ENCODE measurements around the gene HMCN1.
A peak's percentile ranks its signal among the peaks of the same experiment; 100 is the strongest.

Gene HMCN1

GRCh38 chr1:186042230-186042629, 308.0 kb downstream of the HMCN1 start:
- no peak for DNase-seq

- no peak for DNase-seq
Observed at GRCh38 chr1:186043296-186043695, 309.1 kb downstream of the HMCN1 start.

GRCh38 chr1:186044079-186044685, 310.0 kb downstream of the HMCN1 start:
- DNase-seq: no peak

GRCh38 chr1:186046437-186047211, 312.4 kb downstream of the HMCN1 start:
- DNase-seq: no peak

GRCh38 chr1:186050360-186050759, 316.2 kb downstream of the HMCN1 start:
- peak; percentile 68 for DNase-seq

- DNase-seq: no peak
Observed at GRCh38 chr1:186054003-186054402, 319.8 kb downstream of the HMCN1 start.

- no peak for DNase-seq
Observed at GRCh38 chr1:186054932-186055331, 320.7 kb downstream of the HMCN1 start.

GRCh38 chr1:186055846-186056245, 321.7 kb downstream of the HMCN1 start:
- DNase-seq: peak; percentile 48

- no peak for DNase-seq
Observed at GRCh38 chr1:186057086-186057485, 322.9 kb downstream of the HMCN1 start.

GRCh38 chr1:186059311-186059710, 325.1 kb downstream of the HMCN1 start:
- DNase-seq: no peak

GRCh38 chr1:186059752-186060151, 325.6 kb downstream of the HMCN1 start:
- DNase-seq: no peak

GRCh38 chr1:186060226-186060625, 326.0 kb downstream of the HMCN1 start:
- DNase-seq: no peak

- DNase-seq: no peak
Observed at GRCh38 chr1:186063091-186063657, 329.0 kb downstream of the HMCN1 start.

- no peak for DNase-seq
Observed at GRCh38 chr1:186066411-186066810, 332.2 kb downstream of the HMCN1 start.

GRCh38 chr1:186073697-186074096, 339.5 kb downstream of the HMCN1 start:
- no peak for DNase-seq

- no peak for DNase-seq
Observed at GRCh38 chr1:186076006-186076405, 341.8 kb downstream of the HMCN1 start.

GRCh38 chr1:186078245-186078644, 344.1 kb downstream of the HMCN1 start:
- no peak for DNase-seq

GRCh38 chr1:186079084-186079684, 345.0 kb downstream of the HMCN1 start:
- DNase-seq: no peak

GRCh38 chr1:186082235-186082937, 348.2 kb downstream of the HMCN1 start:
- peak; percentile 84 for DNase-seq

- DNase-seq: no peak
Observed at GRCh38 chr1:186086583-186086982, 352.4 kb downstream of the HMCN1 start.

GRCh38 chr1:186089940-186090339, 355.7 kb downstream of the HMCN1 start:
- peak; percentile 9 for DNase-seq

- DNase-seq: no peak
Observed at GRCh38 chr1:186091222-186091720, 357.1 kb downstream of the HMCN1 start.

GRCh38 chr1:186093437-186093836, 359.2 kb downstream of the HMCN1 start:
- DNase-seq: peak; percentile 20

Measured in fibroblast of skin of back (primary cell).